ENCODE measurements around the gene DDAH1. TPM values are rescaled to one million over a fixed set of nuclear protein-coding genes. Genes with fewer than 3 reads are reported as not detected.

The DDAH1 gene
- total and polyA plus RNA-seq, 2 of the 4 experiments (the other 2 are of a cell fraction): 78.0 to 94.5 TPM

GRCh38 chr1:85387781-85388180, 77.2 kb downstream of the DDAH1 start:
- dilution Hi-C loops (cut with HindIII; ENCODE audit: low sequenced_read_pairs, unreplicated experiment): no loop called here
- no peak overlapping the region for H3K9ac ChIP-seq (ENCODE audit: low read depth, low read length)
- CTCF ChIA-PET: no interaction called here

More at GRCh38 chr1:85387781-85388180, 77.2 kb downstream of the DDAH1 start:
- Histone ChIP-seq H3K4ac (ENCODE audit: low read depth, low read length) (no peak overlapping the region), H3K14ac (replicated peaks; ENCODE audit: low read depth, low read length) (no peak overlapping the region), H3K9me1 (ENCODE audit: insufficient read depth, low read length) (peaks cover 3% of the 10 kb centered on the region; the same call in 1 of the 2 replicates), H3K4me3 (ENCODE audit: insufficient read depth, low read depth, low read length) (no peak overlapping the region), H2BK15ac (ENCODE audit: low read depth, low read length) (no peak overlapping the region), H3K56ac (ENCODE audit: extremely low read depth, insufficient read depth, low read length) (no peak overlapping the region), H4K91ac (ENCODE audit: insufficient read depth, low read depth, low read length) (no peak overlapping the region), H4K5ac (ENCODE audit: low read depth, low read length) (no peak overlapping the region), H4K8ac (ENCODE audit: low read depth in 2 of 2, low read length in 2 of 2) (no peak overlapping the region), H2AK9ac (replicated peaks; ENCODE audit: low read depth, low read length, poor library complexity) (no peak overlapping the region), H2AK5ac (ENCODE audit: low read depth, low read length) (no peak overlapping the region), H3K27ac (ENCODE audit: insufficient read depth, low read length) (no peak overlapping the region), H2BK120ac (ENCODE audit: low read depth, low read length) (no peak overlapping the region), H3K27me3 (ENCODE audit: control insufficient read depth, insufficient read depth, low read length) (no peaks in the 10 kb centered on the region), H3K9me3 (ENCODE audit: control insufficient read depth, insufficient read depth, low read length) (peaks cover 2% of the 10 kb centered on the region; the same call in 1 of the 2 replicates), H3K4me2 (ENCODE audit: low read depth, low read length) (no peak overlapping the region), H3K4me1 (ENCODE audit: control insufficient read depth, insufficient read depth, low read length) (no peaks in the 10 kb centered on the region; the same call in 1 of the 2 replicates), H4K20me1 (ENCODE audit: insufficient read depth, low read length) (peaks cover 4% of the 10 kb centered on the region; the same call in 1 of the 2 replicates), H2AFZ (replicated peaks; ENCODE audit: low read length, poor library complexity) (no peak overlapping the region), H3K23ac (ENCODE audit: low read depth, low read length) (no peak overlapping the region), H3K79me1 (ENCODE audit: low read depth in 1 of 2, low read length in 2 of 2) (peaks cover 58 to 78% of the 10 kb centered on the region in 2 experiments), H3K18ac (ENCODE audit: low read depth, low read length) (no peak overlapping the region), H2BK20ac (ENCODE audit: low read depth, low read length) (no peak overlapping the region), H2BK5ac (ENCODE audit: low read depth, low read length, poor library complexity, severe bottlenecking) (no peak overlapping the region), H3K36me3 (ENCODE audit: control insufficient read depth, insufficient read depth, low read length) (no peaks in the 10 kb centered on the region; the same call in 1 of the 2 replicates)
- DNase-seq (no peak), ATAC-seq (ENCODE audit: low read depth) (no peak)
- TF ChIP-seq MAZ (IDR thresholded peaks at IDR 0.05; ENCODE audit: borderline replicate concordance, low read depth, low read length): no peak
- no peak for TF ChIP-seq BHLHE40 (IDR thresholded peaks at IDR 0.05; ENCODE audit: low read depth, low read length)
- TF ChIP-seq SMC3 (IDR thresholded peaks at IDR 0.05; ENCODE audit: low read depth, low read length): no peak
- no peak for TF ChIP-seq POLR2A (IDR thresholded peaks at IDR 0.05; ENCODE audit: low read depth, low read length)
- TF ChIP-seq RCOR1 (IDR thresholded peaks at IDR 0.05; ENCODE audit: insufficient replicate concordance, low read length): no peak
- no peak for TF ChIP-seq MXI1 (IDR thresholded peaks at IDR 0.05; ENCODE audit: borderline replicate concordance, low read depth, low read length)
- TF ChIP-seq FOS (IDR thresholded peaks at IDR 0.05; ENCODE audit: low read depth, low read length): no peak
- TF ChIP-seq MAFK (IDR thresholded peaks at IDR 0.05; ENCODE audit: low read depth, low read length): no peak
- no peak for TF ChIP-seq USF2 (IDR thresholded peaks at IDR 0.05; ENCODE audit: low read depth, low read length)
- no peak for TF ChIP-seq CTCF (conservative IDR thresholded peaks at IDR 0.05; ENCODE audit: low read depth, low read length)
- no peak for TF ChIP-seq ELK1 (IDR thresholded peaks at IDR 0.05; ENCODE audit: borderline replicate concordance, low read depth, low read length)
- TF ChIP-seq NFE2L2 (IDR thresholded peaks at IDR 0.05; ENCODE audit: low read depth, low read length): no peak
- POLR2A ChIA-PET (ENCODE audit: unreplicated experiment): no interaction called here
- intact Hi-C loops (cut with micrococcal nuclease) (no loop called here), in situ Hi-C loops (cut with MboI; ENCODE audit: low sequenced_read_pairs) (no loop called here)
- BruUV-seq (replicated peaks): no TSS peak
- no CpG with 5 or more reads among the region's 2 CpGs for WGBS, 2 experiments (ENCODE audit: extremely low coverage in 2 of 2, insufficient read length in 1 of 2)
